Prostate gland (tissue), 2 donors: ENCODE results near the gene AP1S1. TPM values are rescaled to one million over a fixed set of nuclear protein-coding genes. Genes with fewer than 3 reads are reported as not detected.

Source experiments
- DNase-seq: peaks from one replicate; pipeline ENCODE4 v3.0.0-alpha.2; 2019; ENCODE audit warnings: low spot score
- H3K27ac ChIP-seq, 2 donors: fragments of 200-600 bp; sonication (generic); 2 replicates each; pipeline ENCODE4 v1.5.1; 2017 to 2019
- H3K27me3 ChIP-seq: fragments of 200-600 bp; sonication (generic); replicated peaks from 2 replicates; pipeline ENCODE4 v1.5.1; 2019; ENCODE audit not compliant: insufficient read depth
- H3K36me3 ChIP-seq, 2 donors: fragments of 200-600 bp; sonication (generic); 1 replicate in 1 of 2; 2 replicates in 1 of 2; pipeline versions ENCODE4 v1.5.1 to v1.8.1; 2017 to 2019
- H3K4me1 ChIP-seq: fragments of 200-600 bp; sonication (generic); replicated peaks from 2 replicates; pipeline ENCODE4 v1.5.1; 2019
- H3K4me3 ChIP-seq, 2 donors: fragments of 200-600 bp; sonication (generic); 2 replicates each; pipeline ENCODE4 v1.5.1; 2017 to 2019
- H3K9me3 ChIP-seq: fragments of 200-600 bp; sonication (generic); 2 replicates; pipeline ENCODE4 v1.5.1; 2017
- CTCF ChIP-seq, 4 experiments: fragments of 200-600 bp in 2 of 4; fragments of 450-650 bp in 2 of 4; sonication (generic) in 2 of 4; IDR thresholded peaks; 1 replicate in 3 of 4; 2 replicates in 1 of 4; pipeline ENCODE4 v1.5.1; 2016 to 2019; ENCODE audit warnings: antibody characterized with exemption in 4 of 4, mild to moderate bottlenecking in 2 of 4, moderate library complexity in 2 of 4
- POLR2A ChIP-seq: fragments of 450-650 bp; IDR thresholded peaks from one replicate; pipeline ENCODE4 v1.6.1; 2016; ENCODE audit warnings: antibody characterized with exemption, mild to moderate bottlenecking
- POLR2AphosphoS5 ChIP-seq: sonication (generic); formaldehyde crosslinking; IDR thresholded peaks from one replicate; pipeline ENCODE4 v1.6.1; 2017; ENCODE audit warnings: antibody characterized with exemption
- WGBS: methylation state at CpG from one replicate; pipeline ENCODE4 v1.1.5; 2018; 5-methylcytosine and 5-hydroxymethylcytosine counted together
- intact Hi-C: fragments of 100-400 bp; cut with DNase I; formaldehyde crosslinking; loops from one replicate; pipeline ENCODE4 v1.14.2; 2022
- microRNA-seq: library from miRNA; unstranded; fragments of <30 nt; microRNA quantifications from one replicate; pipeline ENCODE4, GENCODE V29; 2016
- small RNA-seq, 2 donors: library from RNA; depleted of rRNA; stranded (forward); fragments of <200 nt; gene quantifications; one replicate each; pipeline ENCODE3, GENCODE V24; 2016
- total RNA-seq, 2 donors: library from RNA; depleted of rRNA; stranded (reverse); fragments of >200 nt; gene quantifications; one replicate each; pipeline ENCODE4 v1.1.0, GENCODE V29; 2016

AP1S1 gene
- total RNA-seq, 2 donors from 2014 or later = 47.2 to 90.0 TPM

GRCh38 chr7:101206665-101207042, 52.4 kb downstream of the AP1S1 start:
- Histone ChIP-seq H3K27me3 (peaks cover 11% of the 10 kb centered on the region), H3K9me3 (no peaks in the 10 kb centered on the region), H3K4me1 (peaks cover 5% of the 10 kb centered on the region), H3K27ac (no peak overlapping the region), H3K36me3 (peaks cover 0 to 2% of the 10 kb centered on the region in 2 donors), H3K4me3 (no peak overlapping the region)
- TF ChIP-seq POLR2AphosphoS5 = no peak
- no peak for TF ChIP-seq CTCF (IDR thresholded peaks at IDR 0.05)
- no peak for TF ChIP-seq POLR2A
- intact Hi-C loops = no loop called here
- no peak for DNase-seq
- WGBS = 93% methylated on average over 19 of the region's 19 CpGs

- H3K9me3 ChIP-seq = no peaks in the 10 kb centered on the region
- peaks cover 3 to 4% of the 10 kb centered on the region in 2 donors for H3K36me3 ChIP-seq
- TF ChIP-seq POLR2A = no peak
- DNase-seq = no peak
- 90% methylated on average over 17 of the region's 17 CpGs for WGBS
- no peaks in the 10 kb centered on the region for H3K4me1 ChIP-seq
- H3K27me3 ChIP-seq = peaks cover 3% of the 10 kb centered on the region
- H3K4me3 ChIP-seq = no peak overlapping the region
- no peak overlapping the region for H3K27ac ChIP-seq
- intact Hi-C loops = no loop called here
Observed at GRCh38 chr7:101207459-101207858, 53.2 kb downstream of the AP1S1 start.

GRCh38 chr7:101208794-101209193, 54.5 kb downstream of the AP1S1 start:
- intact Hi-C loops = no loop called here

GRCh38 chr7:101210143-101210542, 55.9 kb downstream of the AP1S1 start:
- intact Hi-C loops = no loop called here
- TF ChIP-seq POLR2A (no peak), POLR2AphosphoS5 (no peak), CTCF (IDR thresholded peaks at IDR 0.05) (no peak)
- Histone ChIP-seq H3K27me3 (no peaks in the 10 kb centered on the region), H3K4me3 (no peak overlapping the region), H3K27ac (no peak overlapping the region), H3K9me3 (no peaks in the 10 kb centered on the region), H3K4me1 (no peaks in the 10 kb centered on the region), H3K36me3 (peaks cover 3 to 4% of the 10 kb centered on the region in 2 donors)
- DNase-seq = no peak
- 90% methylated on average over 19 of the region's 19 CpGs for WGBS

More at GRCh38 chr7:101208794-101209193, 54.5 kb downstream of the AP1S1 start:
- Histone ChIP-seq H3K27ac (no peak overlapping the region), H3K36me3 (peaks cover 3 to 4% of the 10 kb centered on the region in 2 donors), H3K4me3 (no peak overlapping the region), H3K9me3 (no peaks in the 10 kb centered on the region), H3K4me1 (no peaks in the 10 kb centered on the region), H3K27me3 (no peaks in the 10 kb centered on the region)
- 91% methylated on average over 14 of the region's 14 CpGs for WGBS
- TF ChIP-seq POLR2AphosphoS5 (no peak), CTCF (IDR thresholded peaks at IDR 0.05) (no peak), POLR2A (no peak)
- DNase-seq = no peak

Small RNAs within 50 kb of the gene (microRNA-seq; reads per million reads assigned to microRNA genes)
- not detected for gene MIR4653

Small RNAs within 50 kb of the gene (small RNA-seq; reads per million reads assigned to genes)
- gene MIR4653 = 0 reads per million in 2 donors

Other genes with a start within 250 kb of the AP1S1 start
- 10 to 100 TPM; 28.8 to 46.0 TPM for gene MUC3A, start 204.9 kb upstream of the AP1S1 start, total RNA-seq
- 10 to 100 TPM in 1 of 2 donors, 1 to 10 TPM in 1; 4.0 to 20.9 TPM for gene MUC12, start 184.9 kb upstream of the AP1S1 start, total RNA-seq
- gene MUC17, start 134.4 kb upstream of the AP1S1 start, total RNA-seq = under 1 TPM in 1 of 2 donors, not detected in 1; 0.23 TPM
- gene TRIM56, start 69.0 kb upstream of the AP1S1 start, total RNA-seq = 10 to 100 TPM; 32.0 to 36.1 TPM
- 10 to 100 TPM in 1 of 2 donors, 1 to 10 TPM in 1; 3.7 to 24.4 TPM for gene SERPINE1, start 27.4 kb upstream of the AP1S1 start, total RNA-seq
- under 1 TPM; 0.14 to 0.68 TPM for gene VGF, start 11.1 kb downstream of the AP1S1 start, total RNA-seq
- gene NAT16, start 25.8 kb downstream of the AP1S1 start, total RNA-seq = not detected
- gene MOGAT3, start 46.6 kb downstream of the AP1S1 start, total RNA-seq = not detected
- gene PLOD3, start 63.1 kb downstream of the AP1S1 start, total RNA-seq = 10 to 100 TPM; 24.2 to 52.5 TPM
- gene ZNHIT1, start 63.7 kb downstream of the AP1S1 start, total RNA-seq = 100 to 1,000 TPM in 1 of 2 donors, 10 to 100 TPM in 1; 75.2 to 109 TPM
- gene CLDN15, start 83.3 kb downstream of the AP1S1 start, total RNA-seq = 10 to 100 TPM in 1 of 2 donors, 1 to 10 TPM in 1; 9.2 to 17.4 TPM
- 100 to 1,000 TPM; 238 to 256 TPM for gene FIS1, start 90.6 kb downstream of the AP1S1 start, total RNA-seq
- 10 to 100 TPM; 24.7 to 37.7 TPM for gene IFT22, start 167.3 kb downstream of the AP1S1 start, total RNA-seq
- gene COL26A1, start 208.4 kb downstream of the AP1S1 start, total RNA-seq = 10 to 100 TPM in 1 of 2 donors, 1 to 10 TPM in 1; 3.8 to 10.3 TPM